AG09319 (cell line): ENCODE results near the gene NSUN6.

ENCODE experiments used
- DNase-seq: peaks from one replicate; pipeline ENCODE4 v3.0.0-alpha.2; 2010; ENCODE audit warnings: low read depth; ENCODE audit errors: extremely low read depth
- CTCF ChIP-seq: IDR thresholded peaks from 2 replicates; pipeline ENCODE4 v1.5.1; 2011; ENCODE audit warnings: low read depth, mild to moderate bottlenecking, inconsistent platforms, low read length, moderate library complexity

The NSUN6 gene

GRCh38 chr10:18498998-18499397, 152.4 kb downstream of the NSUN6 start:
- no peak for DNase-seq

GRCh38 chr10:18497806-18498369, 153.5 kb downstream of the NSUN6 start:
- no peak for TF ChIP-seq CTCF
- no peak for DNase-seq

More at GRCh38 chr10:18498998-18499397, 152.4 kb downstream of the NSUN6 start:
- TF ChIP-seq CTCF: no peak
